Glomerular visceral epithelial cell (primary cell): Measurements from ENCODE around the gene PGM5.

Experiments used
- DNase-seq: peaks from one replicate; pipeline ENCODE4 v3.0.0-alpha.2; 2016; ENCODE audit errors: extremely low spot score

Gene PGM5

GRCh38 chr9:68537616-68537880 is 181.1 kb downstream of the PGM5 start:
- DNase-seq = no peak

- no peak for DNase-seq
These were observed 181.8 kb downstream of the PGM5 start for GRCh38 chr9:68538200-68538599.

- DNase-seq = no peak
These were observed 184.5 kb downstream of the PGM5 start, which contains the start of gene TMEM252 for GRCh38 chr9:68540712-68541535. Gene TMEM252 (minus strand): TSS chr9:68540883. CDS start chr9:68540814, 69 bp downstream.

- DNase-seq = no peak
These were observed 185.2 kb downstream of the PGM5 start for GRCh38 chr9:68541568-68541967.

GRCh38 chr9:68545033-68545705 is 188.8 kb downstream of the PGM5 start:
- no peak for DNase-seq

GRCh38 chr9:68546596-68547390 is 190.4 kb downstream of the PGM5 start:
- DNase-seq = no peak

GRCh38 chr9:68547417-68547816 is 191.0 kb downstream of the PGM5 start:
- no peak for DNase-seq

GRCh38 chr9:68548241-68548640 is 191.8 kb downstream of the PGM5 start:
- DNase-seq = no peak

- DNase-seq = no peak
These were observed 194.8 kb downstream of the PGM5 start for GRCh38 chr9:68551191-68551590.

- no peak for DNase-seq
These were observed 196.5 kb downstream of the PGM5 start for GRCh38 chr9:68552700-68553476.

GRCh38 chr9:68555437-68556150 is 199.2 kb downstream of the PGM5 start:
- DNase-seq = no peak

- no peak for DNase-seq
These were observed 202.1 kb downstream of the PGM5 start for GRCh38 chr9:68558545-68558944.

GRCh38 chr9:68560071-68560844 is 203.8 kb downstream of the PGM5 start:
- peak; percentile 7 for DNase-seq

- DNase-seq = no peak
These were observed 206.1 kb downstream of the PGM5 start for GRCh38 chr9:68562461-68562860.

GRCh38 chr9:68567565-68567964 is 211.2 kb downstream of the PGM5 start:
- no peak for DNase-seq

GRCh38 chr9:68574150-68574549 is 217.7 kb downstream of the PGM5 start:
- DNase-seq = no peak

GRCh38 chr9:68575817-68576216 is 219.4 kb downstream of the PGM5 start:
- no peak for DNase-seq

- DNase-seq = no peak
These were observed 221.6 kb downstream of the PGM5 start for GRCh38 chr9:68577774-68578591.
